NCI-H510A (cell line): Measurements from ENCODE around the gene UBE2E1.
A peak's percentile ranks its signal among the peaks of the same experiment; 100 is the strongest.
"Not testable (repeated sequence)": the region's sequence is repeated elsewhere in the genome, so short reads cannot be mapped to it uniquely, and the experiment has no call there.

Experiments used
- DNase-seq: peaks from one replicate; lab custom pipeline; 2025; lab: John Stamatoyannopoulos, UW

The UBE2E1 gene

GRCh38 chr3:23881993-23882392 lies 76.2 kb downstream of the UBE2E1 start:
- not testable (repeated sequence) for DNase-seq

- no peak for DNase-seq
Observed at GRCh38 chr3:23882487-23882918, 76.7 kb downstream of the UBE2E1 start.

GRCh38 chr3:23884481-23884880 lies 78.7 kb downstream of the UBE2E1 start:
- no peak for DNase-seq

GRCh38 chr3:23885210-23885609 lies 79.5 kb downstream of the UBE2E1 start:
- DNase-seq: no peak

GRCh38 chr3:23886311-23886710 lies 80.6 kb downstream of the UBE2E1 start:
- no peak for DNase-seq

- DNase-seq: no peak
Observed at GRCh38 chr3:23888617-23889228, 83.0 kb downstream of the UBE2E1 start.

GRCh38 chr3:23889386-23889785 lies 83.6 kb downstream of the UBE2E1 start:
- no peak for DNase-seq

GRCh38 chr3:23889950-23890349 lies 84.2 kb downstream of the UBE2E1 start:
- no peak for DNase-seq

- no peak for DNase-seq
Observed at GRCh38 chr3:23894254-23895061, 88.7 kb downstream of the UBE2E1 start.

- no peak for DNase-seq
Observed at GRCh38 chr3:23895181-23895580, 89.4 kb downstream of the UBE2E1 start.

- DNase-seq: no peak
Observed at GRCh38 chr3:23900744-23901143, 95.0 kb downstream of the UBE2E1 start.

- DNase-seq: no peak
Observed at GRCh38 chr3:23904545-23904944, 98.8 kb downstream of the UBE2E1 start.

- no peak for DNase-seq
Observed at GRCh38 chr3:23909341-23909740, 103.6 kb downstream of the UBE2E1 start.

GRCh38 chr3:23911397-23911796 lies 105.6 kb downstream of the UBE2E1 start:
- no peak for DNase-seq

GRCh38 chr3:23912335-23912734 lies 106.6 kb downstream of the UBE2E1 start:
- not testable (repeated sequence) for DNase-seq

- no peak for DNase-seq
Observed at GRCh38 chr3:23913182-23913581, 107.4 kb downstream of the UBE2E1 start.

GRCh38 chr3:23913873-23914743 lies 108.4 kb downstream of the UBE2E1 start:
- no peak for DNase-seq

- DNase-seq: peak; percentile 9
Observed at GRCh38 chr3:23915537-23916108, 109.9 kb downstream of the UBE2E1 start.

- DNase-seq: no peak
Observed at GRCh38 chr3:23916152-23916885, 110.6 kb downstream of the UBE2E1 start.

- peak; percentile 88 for DNase-seq
Observed at GRCh38 chr3:23916886-23917678, 111.3 kb downstream of the UBE2E1 start, which contains the start of the genes NKIRAS1 and RPL15. Gene NKIRAS1 (minus strand): TSS chr3:23916990. CDS start chr3:23910904, 6,086 bp downstream. Gene RPL15 (plus strand): TSS chr3:23917132. CDS start chr3:23917860, 728 bp downstream.
